22Rv1 (cell line): Measurements from ENCODE around the gene RAP1GAP2.

Experiments used
- ZFX ChIP-seq: fragments of 450-650 bp; IDR thresholded peaks from 2 replicates; pipeline ENCODE4 v1.6.1; 2017; ENCODE audit warnings: antibody characterized with exemption, borderline replicate concordance
- TF ChIP-seq, protein P1 (sequence below): fragments of 450-650 bp; IDR thresholded peaks from 2 replicates; pipeline ENCODE4 v1.5.1; 2017; ENCODE audit warnings: mild to moderate bottlenecking

DNA sequence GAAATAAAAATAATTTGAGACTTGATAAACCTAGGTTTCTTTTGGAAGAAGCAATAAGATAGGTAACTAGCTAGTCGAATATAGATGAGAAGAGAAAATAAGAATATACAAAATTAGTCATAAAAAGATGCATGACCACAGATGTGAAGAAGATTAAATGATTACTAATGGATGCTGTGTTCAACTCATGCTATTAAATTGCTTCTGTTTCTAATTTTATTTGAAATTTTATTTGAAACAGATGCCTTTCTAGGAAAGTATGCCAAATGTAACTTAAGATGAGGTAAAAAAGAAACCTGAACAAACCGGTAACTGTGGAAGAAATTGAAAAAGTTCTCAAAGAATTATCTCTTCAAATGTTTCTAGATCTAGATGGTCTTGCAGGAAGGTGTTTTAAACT lies 175.6 kb downstream of the RAP1GAP2 start:
- TF ChIP-seq, protein P1, sequence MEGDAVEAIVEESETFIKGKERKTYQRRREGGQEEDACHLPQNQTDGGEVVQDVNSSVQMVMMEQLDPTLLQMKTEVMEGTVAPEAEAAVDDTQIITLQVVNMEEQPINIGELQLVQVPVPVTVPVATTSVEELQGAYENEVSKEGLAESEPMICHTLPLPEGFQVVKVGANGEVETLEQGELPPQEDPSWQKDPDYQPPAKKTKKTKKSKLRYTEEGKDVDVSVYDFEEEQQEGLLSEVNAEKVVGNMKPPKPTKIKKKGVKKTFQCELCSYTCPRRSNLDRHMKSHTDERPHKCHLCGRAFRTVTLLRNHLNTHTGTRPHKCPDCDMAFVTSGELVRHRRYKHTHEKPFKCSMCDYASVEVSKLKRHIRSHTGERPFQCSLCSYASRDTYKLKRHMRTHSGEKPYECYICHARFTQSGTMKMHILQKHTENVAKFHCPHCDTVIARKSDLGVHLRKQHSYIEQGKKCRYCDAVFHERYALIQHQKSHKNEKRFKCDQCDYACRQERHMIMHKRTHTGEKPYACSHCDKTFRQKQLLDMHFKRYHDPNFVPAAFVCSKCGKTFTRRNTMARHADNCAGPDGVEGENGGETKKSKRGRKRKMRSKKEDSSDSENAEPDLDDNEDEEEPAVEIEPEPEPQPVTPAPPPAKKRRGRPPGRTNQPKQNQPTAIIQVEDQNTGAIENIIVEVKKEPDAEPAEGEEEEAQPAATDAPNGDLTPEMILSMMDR: no peak
- TF ChIP-seq ZFX: no peak
